NCI-H128 (cell line): ENCODE data around the gene NTN1.

Experiments
- DNase-seq: peaks from one replicate; lab custom pipeline; 2025; ENCODE audit not compliant: unreplicated experiment; lab: John Stamatoyannopoulos, UW

NTN1 gene

DNA sequence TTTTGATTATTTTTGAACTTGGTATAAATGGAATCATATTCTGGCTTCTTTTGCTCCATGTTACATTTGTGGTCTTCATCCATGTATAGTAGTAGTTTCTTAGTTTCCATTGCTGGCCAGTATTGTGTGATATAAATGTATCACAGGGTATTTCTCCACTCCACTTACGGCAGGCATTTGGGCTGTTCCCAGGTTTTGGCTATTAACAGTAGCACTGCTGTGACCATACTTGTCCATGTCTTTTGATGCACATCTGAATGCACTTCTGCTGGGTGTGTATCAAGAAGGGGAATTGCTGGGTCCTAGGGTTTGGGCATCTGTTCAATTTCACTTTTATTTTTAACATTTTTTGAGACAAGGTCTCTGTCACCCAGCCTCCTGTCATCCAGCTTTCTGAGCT lies 13.9 kb downstream of the NTN1 start:
- no peak for DNase-seq

DNA sequence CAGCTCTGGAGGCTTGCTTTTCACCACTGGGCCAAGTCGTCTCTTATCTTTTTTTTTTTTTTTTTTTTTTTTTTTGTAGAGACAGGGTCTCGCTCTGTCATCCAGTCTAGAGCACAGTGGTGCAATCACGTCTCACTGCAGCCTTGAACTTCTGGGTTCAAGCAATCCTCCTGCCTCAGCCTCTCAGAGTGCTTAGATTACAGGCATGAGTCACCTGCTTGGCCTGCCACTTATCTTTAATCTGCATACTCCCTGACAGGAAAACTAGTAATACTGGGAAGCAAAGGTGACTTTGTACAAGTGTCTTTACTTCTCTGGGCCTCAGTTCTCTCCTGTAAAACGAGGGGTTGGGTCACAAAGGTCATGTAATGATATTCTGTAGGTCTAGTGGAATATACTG lies 15.0 kb downstream of the NTN1 start:
- no peak for DNase-seq

DNA sequence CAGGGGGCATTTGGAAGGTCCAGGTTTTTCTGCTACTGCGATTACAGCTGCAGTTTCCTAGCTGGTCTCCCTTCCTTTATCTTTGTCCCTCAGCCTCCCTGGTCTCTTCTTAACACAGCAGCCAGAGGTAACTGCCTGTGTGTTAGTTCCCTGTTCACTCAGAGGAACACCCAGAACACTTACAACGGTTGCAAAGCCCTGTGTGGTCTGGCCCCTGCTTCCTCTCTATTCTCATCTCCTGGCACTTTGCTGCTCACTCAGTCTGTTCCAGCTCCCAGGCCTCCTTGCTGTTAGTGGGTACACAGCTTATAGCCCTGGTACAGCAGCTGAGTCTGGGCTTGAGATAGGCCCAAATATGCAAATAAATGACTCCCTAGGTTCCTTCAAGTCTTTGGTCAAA lies 16.4 kb downstream of the NTN1 start:
- no peak for DNase-seq

DNA sequence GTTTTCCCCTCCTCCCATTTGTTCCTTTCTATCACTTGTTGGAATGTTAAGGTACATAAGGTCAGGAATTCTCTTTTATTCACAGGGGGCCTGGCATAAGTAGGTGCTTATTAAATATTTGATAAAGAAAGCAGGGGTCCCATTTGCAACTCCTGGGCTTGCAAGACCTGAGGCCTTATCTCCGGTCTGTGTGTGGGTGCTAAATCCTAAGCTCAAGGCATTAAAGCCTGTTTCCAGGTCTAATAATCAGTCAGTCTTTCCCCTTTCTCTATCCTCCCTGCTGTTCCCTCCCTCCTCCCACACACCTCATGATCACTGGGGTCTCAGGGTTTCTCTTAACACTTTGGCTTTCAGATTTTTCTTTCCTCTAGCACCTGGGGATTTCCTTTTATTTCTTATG lies 17.1 kb downstream of the NTN1 start:
- DNase-seq: no peak

DNA sequence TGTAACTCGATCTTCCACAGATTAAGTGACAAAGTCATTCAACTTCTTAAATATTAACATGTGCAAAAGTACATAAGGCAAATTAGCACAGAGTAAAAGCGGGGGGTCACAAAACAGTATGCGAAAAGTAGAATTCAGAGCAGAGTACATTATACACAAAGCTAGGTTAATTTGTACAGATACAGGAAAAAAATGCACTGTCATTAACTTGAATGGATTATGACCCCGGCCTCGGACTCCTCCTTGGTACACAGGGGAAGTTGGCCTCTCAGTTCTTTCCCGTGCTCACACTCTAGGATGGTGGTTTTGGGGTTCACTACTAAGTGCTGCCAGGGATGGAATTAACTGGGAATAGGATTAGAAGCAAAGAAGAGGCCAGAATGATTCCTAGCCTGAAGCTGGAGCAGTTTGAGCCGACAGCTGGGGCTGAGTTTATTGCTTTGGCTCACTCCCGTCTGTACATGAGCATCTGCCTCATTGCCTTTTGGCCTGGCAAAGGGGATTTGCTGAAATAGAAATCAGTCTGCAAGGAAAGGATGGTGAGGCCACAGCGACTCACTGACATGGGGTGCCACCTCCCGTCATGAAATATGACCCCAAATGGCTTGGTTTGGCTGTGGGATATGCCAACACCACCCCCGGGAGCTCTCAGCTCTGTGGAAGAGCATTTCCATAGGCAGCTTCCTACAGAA lies 23.6 kb downstream of the NTN1 start:
- no peak for DNase-seq

- DNase-seq: no peak
Measured at GRCh38 chr17:9050801-9051401, 29.6 kb downstream of the NTN1 start.

DNA sequence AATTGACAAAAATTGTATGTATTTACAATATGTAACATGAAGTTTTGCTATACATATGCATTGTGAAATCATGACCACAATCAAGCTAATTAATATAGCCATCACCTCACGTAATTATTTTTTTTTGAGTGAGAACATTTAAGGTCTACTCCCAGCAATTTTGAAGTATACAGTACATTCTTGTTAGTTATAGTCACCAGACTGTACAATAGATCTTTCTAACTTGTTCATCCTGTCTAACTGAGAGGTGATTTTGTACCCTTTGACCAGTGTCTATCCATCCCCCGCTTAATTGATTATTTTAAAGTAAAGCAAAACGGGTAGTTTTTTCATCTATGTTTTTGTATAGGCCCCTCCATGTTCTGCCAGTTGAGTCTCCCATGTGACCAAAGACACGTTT lies 30.3 kb downstream of the NTN1 start:
- no peak for DNase-seq

DNA sequence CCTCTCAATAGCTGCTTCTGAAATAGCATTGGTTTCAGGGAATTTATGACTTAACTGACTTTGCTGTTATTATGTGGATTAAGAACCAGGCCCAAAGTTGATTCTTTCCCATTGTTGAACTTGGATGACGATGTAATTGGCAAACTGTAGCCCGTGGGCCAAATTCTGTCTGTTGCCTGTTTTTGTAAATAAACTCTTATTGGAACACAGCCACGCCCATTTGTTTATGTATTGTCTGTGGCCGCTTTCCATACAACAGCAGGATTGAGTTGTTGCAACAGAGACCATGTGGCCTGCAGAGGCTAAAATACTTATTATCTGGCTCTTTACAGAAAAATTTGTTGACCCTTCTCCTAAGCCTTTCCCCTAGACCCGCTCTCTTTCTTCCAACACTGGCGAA lies 31.6 kb downstream of the NTN1 start:
- DNase-seq: no peak

GRCh38 chr17:9053406-9053805 lies 32.1 kb downstream of the NTN1 start:
- no peak for DNase-seq

- no peak for DNase-seq
Measured at GRCh38 chr17:9054126-9054975, 33.0 kb downstream of the NTN1 start.

GRCh38 chr17:9055281-9055680 lies 34.0 kb downstream of the NTN1 start:
- no peak for DNase-seq

- no peak for DNase-seq
Measured at GRCh38 chr17:9056566-9056965, 35.3 kb downstream of the NTN1 start.

DNA sequence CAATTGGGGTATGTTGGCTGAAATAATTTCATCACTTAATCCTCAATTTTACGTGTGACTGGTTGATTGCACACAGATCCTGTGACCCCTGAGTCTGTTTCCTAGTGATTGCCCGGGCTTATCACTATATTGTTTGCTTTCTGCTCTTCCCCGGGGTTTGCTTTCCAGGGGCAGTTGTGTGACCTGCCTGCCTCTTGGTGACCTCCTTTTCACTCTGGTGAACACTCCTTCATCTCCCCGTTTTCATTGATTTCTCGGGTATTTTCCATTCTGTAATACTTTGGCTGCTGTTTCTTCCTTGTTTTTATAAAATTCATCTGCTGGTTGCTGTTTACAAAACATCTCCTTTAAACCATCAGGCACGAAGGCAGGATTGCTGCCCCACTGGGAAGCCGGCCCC lies 36.0 kb downstream of the NTN1 start:
- DNase-seq: no peak

DNA sequence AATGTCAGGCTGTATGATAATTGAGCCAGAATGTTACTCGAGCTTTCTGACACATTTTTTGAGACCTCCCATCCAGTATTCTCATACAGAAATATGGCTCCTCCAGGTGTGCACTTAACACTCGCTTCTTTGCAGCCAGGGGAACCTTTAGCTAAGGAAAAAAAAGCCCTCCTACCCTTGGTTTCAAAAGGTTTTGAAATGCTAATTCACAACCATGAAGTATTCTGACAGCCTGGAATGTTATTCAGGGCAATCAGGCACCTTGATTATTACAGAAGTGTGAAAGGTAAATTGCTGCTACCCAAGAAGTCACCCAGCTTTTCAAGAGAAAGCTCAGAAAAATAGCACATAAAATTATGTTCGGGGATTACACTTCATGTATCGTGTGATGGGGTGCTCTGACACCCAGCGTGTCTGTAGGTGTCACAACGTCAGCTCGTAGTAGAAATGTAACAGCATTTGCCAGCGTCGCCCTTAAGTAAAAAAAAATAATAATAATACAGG lies 41.1 kb downstream of the NTN1 start:
- DNase-seq: no peak

- DNase-seq: no peak
Measured at GRCh38 chr17:9064311-9064834, 43.1 kb downstream of the NTN1 start.

GRCh38 chr17:9071016-9071415 lies 49.7 kb downstream of the NTN1 start:
- DNase-seq: no peak

DNA sequence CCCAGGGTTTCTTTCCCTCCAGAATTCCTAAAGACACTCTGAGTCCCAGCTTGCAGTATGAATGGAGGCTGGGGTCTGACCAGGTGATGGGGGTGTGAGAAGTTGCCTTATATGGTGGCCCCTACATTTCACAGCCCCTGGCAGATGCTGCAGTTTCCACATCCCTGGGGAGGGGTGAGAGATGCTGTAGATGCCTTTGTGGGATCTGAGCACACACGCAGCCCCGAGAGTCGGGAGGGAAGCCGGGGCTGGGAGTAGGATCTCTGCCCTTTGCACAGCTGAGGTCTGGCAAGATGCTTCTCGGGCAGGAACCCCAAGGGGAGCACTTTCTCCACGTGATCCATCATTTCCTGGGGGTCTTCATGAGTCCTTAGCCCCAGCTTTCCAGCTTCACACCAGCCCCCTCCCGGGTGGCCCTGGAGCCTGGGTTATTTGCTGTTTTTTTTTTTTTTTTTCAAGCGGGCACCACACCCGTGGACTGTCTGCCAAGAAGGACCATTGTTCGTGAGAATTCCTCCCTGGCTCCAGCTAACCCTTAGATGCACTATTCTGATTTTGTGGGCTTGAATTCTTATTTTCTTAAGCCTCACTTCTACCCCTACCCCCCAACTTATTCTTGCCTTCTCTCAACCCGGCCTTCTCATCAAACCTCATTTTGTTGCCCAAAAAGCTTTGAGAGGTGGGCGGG lies 50.6 kb downstream of the NTN1 start:
- DNase-seq: no peak

- DNase-seq: no peak
Measured at GRCh38 chr17:9072696-9073339, 51.5 kb downstream of the NTN1 start.

GRCh38 chr17:9074131-9074530 lies 52.8 kb downstream of the NTN1 start:
- no peak for DNase-seq

DNA sequence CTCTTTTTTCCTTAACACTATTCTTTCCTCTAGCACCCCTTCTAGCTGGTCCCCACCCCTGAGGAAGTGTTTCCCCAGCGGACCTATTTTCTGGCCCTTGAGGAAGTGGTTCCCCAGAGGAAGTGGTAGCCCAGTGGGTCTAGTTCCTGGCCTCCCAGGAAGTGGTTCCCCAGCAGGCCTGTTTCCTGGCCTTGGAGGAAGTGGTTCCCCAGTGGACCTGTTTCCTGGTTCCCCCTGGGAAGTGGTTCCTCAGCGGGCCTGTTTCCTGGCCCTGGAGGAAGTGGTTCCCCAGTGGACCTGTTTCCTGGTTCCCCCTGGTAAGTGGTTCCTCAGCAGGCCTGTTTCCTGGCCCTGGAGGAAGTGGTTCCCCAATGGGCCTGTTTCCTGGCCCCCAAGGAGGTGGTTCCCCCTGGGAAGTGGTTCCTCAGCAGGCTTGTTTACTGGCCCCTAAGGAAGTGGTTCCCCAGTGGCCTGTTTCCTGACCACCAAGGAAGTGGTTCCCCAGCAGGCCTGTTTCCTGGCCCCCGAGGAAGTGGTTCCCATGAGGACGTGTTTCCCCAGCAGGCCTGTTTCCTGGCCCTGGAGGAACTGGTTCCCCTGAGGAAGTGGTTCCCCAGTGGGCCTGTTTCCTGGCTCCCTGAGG lies 58.3 kb downstream of the NTN1 start:
- no peak for DNase-seq
